GM18508 (cell line): ENCODE measurements around the gene SLC35D2.
"Not testable (repeated sequence)": the region's sequence is repeated elsewhere in the genome, so short reads cannot be mapped to it uniquely, and the experiment has no call there.

Experiments
- ATAC-seq: cut with Tn5 transposase; IDR thresholded peaks from one replicate; pipeline ENCODE4 v1.9.1; 2021; ENCODE audit warnings: moderate number of reproducible peaks; ENCODE audit not compliant: insufficient read depth, unreplicated experiment

Gene SLC35D2

DNA sequence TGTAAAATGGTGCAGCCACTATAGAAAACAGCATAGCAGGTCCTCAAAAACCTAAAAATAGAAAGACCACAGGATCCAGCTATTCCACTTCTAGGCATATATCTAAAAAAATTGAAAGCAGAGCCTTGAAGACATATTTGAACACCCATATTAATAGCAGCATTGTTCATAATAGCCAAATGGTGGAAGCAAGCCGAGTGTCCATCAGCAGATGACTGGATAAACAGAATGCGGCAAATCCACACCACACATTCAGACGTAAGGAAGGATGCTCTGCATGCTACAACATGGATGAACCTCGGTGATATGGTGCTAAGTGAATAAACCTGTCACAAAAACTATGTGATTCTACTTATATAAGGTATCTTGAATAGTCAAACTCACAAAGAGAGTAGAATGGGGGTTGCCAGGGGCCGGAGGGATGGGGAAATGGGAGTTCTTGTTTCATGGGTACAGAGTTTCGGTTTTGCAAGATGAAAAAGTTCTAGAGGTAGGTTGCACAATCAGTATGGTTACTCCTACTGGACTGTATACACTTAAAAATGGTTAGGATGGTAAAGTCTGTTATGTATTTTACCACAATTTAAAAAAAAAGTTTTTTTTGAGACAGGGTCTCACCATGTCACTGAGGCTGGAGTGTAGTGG, 64.5 kb downstream of the SLC35D2 start:
- no peak for ATAC-seq

DNA sequence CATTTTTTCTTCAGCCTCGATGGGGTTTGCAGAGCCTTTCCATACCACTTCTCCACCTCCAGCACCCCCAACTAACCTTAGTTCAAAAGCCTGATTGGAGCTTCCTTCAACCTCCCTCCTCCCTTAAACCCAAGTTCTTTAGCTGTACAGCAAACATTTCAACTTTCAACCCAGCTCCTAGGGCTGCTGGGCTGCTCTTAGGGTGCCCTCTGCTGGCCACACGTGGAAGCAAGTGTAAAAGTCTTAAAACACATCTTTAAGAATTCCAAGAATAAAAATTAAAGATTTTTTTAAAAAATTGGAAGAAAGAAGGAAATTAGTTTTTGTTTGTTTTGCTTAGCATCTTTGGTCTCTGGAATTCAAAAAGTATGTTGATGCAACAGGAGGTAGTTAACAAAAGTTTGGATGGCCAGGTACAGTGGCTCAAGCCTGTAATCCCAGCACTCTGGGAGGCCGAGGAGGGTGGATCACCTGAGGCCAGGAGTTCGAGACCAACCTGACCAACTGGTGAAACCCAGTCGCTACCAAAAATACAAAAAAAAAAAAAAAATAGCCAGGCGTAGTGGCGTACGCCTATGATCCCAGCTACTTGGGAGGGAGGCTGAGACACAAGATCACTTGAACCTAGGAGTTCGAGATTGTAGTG, 66.1 kb downstream of the SLC35D2 start:
- no peak for ATAC-seq

DNA sequence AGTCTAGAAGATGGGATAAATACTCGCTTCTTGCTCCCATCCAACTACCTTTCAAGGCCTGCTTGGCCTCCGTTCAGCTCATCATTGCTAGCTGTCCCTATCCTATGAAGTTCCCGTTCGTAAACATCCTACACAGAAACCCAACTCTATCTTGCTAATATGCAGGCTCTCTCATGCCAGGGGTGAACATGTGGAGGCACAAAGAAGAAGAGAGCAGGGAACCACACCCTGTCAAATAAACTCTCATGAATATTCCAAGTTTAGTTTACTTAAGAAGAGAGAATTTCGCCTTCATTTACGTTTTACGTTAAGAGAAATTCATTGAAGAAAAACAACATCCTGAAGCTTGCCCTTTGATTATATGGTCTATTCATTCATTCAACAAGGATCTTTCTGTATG, 73.7 kb downstream of the SLC35D2 start:
- ATAC-seq, result no peak

DNA sequence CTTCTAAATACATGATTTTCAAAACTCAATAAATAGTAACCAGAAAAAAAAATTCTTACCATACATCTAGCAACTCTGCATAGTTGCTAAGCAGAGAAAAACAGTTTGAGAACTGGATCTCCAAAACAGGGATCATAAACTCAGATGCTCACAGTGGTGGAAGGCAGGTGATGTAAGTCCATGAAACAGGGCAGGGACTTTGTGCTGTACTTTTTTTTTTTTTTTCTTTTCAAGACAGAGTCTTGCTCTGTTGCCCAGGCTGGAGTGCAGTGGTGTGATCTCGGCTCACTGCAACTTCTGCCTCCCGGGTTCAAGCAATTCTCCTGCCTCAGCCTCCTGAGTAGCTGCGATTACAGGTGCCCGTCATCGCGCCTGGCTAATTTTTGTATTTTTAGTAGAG, 76.6 kb downstream of the SLC35D2 start:
- ATAC-seq, result not testable (repeated sequence)

DNA sequence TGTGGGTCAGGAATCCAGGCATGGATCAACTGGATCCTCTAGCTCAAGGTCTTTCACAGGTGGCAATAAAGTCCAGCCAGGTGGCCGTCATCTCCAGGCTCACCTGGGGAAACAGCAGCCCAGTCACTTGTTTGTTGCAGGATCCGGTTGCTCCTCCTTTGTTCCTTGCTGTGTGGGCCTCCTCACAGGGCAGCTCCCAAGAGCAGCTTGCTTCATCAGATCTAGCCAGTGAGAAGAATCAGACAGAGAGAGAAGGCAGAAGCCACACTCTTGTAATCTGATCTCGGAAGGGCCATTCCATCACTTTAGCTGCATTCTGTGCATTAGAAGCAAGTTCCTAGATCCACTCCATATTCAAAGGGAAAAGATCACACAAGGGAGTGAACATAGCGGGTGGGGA, 78.3 kb downstream of the SLC35D2 start:
- ATAC-seq, result no peak

DNA sequence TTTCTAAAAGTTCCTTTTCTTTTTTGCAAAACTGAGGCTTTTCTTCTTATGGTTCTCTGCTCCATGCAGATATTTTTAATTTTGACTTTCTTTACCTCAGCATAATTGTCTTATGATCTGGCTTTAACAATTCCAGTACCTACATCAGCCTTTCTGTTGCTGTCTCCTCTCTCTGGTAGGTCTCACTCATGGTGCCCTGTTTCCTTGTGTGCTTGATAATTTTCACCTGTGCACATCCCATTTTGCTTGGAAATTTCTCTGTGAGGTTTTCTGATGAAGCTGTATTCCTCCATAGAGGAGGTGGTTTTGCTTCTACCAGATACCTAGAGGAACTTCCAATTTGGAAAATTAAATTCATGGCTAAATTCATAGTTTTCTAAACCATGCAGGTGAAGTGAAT, 79.3 kb downstream of the SLC35D2 start:
- no peak for ATAC-seq

DNA sequence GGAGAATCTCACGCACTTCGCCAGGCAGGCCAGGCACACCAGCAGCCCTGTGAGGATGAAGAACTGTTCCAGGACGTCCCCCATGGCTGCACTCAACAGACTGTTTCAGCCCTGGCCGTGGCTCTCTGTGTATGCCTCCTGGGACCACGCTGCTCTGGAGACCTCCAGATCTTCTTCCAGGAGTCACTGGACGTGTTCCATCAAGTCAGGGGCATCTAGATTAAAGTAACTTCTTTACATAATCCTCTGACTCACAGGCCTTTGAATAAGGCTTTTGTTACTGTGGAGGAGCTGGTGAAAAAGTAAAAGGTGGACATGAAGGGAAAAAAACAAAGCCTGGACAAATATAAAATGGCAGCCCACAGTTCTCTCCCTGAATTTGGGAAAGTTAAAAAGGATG, 81.5 kb downstream of the SLC35D2 start, which contains the start of gene HSD17B3:
Gene HSD17B3 (minus strand): TSS at position 156 of the 400 bp plus-strand sequence. CDS start 72 bp downstream, at position 84.
- no peak for ATAC-seq

DNA sequence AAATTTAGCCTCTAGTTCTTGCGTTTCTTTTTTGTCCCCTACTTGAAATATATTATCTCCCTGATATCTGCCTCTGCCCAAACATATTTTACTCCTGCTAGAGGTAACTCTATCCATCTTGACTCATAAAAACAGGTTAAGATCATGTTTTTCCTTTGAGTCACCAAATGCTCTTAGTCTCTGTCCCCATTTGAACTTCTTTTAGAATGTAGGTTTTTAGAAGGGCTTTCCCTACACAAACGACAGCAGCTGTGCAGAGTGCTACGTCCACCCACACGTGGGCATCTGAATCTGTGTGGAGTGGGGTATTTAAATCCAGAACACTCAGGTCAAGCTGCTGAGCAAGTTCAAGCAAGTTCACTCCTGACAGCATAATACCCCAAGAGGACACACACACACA, 83.7 kb downstream of the SLC35D2 start:
- ATAC-seq, result no peak

DNA sequence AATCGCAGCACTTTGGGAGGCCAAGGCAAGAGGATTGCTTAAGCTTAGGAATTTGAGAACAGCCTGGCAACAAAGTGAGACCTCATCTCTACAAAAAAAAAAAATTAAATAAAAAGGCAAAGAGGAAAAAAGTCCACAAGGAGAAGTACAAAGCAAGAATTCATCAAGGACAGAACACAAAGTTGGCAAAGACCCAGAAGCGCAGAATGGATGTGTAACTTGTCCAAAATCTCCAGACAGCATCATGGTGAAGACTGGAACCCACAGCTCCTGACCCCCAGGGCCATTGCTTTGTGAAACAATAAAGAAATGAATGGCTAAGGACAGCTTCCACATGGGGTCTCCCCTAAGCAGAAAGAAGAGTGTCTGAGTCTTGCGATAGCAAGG, 89.4 kb downstream of the SLC35D2 start:
- ATAC-seq, result no peak

DNA sequence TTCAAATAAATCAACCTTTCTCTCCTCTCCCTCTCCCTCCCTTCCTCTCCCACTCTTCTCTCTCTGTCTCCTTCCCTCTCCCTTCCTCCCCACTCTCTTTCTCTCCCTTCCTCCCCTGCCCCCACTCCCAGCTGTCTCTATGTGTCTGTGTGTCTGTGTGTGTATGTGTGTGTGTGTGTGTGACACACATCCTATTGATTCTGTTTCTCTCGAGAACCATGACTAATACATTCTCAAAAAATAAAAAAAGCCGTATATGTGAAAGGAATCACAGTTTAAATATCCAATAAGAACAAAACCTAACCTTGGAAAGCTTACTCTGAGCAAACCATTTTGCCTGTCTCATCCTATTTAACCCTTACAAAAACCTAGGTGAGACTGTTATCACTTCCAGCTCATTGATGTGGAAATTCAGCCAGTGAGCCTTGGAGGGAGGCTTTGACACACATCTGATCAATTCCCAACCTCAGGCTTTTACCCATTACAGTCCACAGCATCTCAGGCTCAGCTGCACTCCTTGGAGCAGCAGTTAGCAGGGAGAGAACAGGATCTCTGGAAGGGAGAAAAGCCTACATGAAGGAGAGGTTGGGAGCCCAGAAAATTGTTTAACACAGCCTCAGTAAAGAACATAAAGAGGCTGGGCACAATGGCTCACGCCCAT, 89.9 kb downstream of the SLC35D2 start:
- ATAC-seq, result no peak

DNA sequence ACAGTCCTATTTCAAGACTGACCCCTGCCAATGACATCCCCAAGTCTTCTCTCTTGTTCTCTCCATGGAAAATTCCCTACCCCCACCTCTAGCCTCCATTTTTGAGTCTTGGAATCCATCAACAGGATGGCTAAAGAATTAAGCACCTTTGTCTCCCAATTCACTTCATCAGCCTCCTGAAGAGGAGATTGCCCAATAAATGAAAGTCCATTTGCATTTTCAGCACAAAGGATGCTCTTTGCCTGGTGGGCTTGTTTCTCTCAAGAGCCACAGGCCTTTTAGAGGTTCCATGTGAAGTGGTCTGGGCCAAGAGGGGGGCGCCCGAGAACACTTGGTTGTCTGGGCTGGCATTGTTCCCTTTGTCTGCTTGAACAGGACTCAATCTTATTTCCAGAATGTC, 94.1 kb downstream of the SLC35D2 start:
- no peak for ATAC-seq

DNA sequence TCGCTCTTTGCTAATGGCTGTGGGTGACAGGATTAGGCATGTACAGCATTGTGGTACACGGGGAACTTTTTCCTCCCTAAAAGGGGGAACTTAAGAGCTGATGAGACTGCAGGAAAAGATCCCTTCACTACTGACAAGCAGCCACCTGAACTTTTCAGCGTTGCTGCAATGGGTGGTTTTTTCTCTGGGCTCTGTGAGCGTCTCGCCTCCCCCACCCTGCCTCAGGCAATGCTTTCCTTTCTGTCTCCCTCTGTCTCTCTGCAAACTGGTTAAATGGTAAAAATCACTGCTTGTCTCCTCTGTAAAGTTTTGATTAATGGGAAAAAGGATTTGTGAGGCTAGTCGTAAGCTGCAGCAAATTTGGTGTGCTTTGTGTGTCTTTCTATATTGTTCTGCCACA, 101.9 kb downstream of the SLC35D2 start:
- ATAC-seq, result no peak

DNA sequence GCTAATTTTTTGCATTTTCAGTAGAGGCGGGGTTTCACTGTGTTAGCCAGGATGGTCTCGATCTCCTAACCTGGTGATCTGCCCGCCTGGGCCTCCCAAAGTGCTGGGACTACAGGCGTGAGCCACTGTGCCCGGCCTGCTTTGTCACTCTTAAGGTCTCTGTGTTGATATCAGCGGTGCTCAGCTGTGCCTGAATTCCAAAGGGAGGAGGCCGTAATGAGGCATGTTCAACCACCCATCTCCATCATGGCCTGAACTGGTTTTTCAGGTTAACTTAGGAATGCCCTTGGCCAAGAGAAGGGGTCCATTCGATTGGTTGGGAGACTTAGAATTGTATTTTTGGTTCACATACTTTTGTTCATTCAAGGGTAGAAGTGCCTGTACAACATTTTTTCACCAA, 103.6 kb downstream of the SLC35D2 start:
- ATAC-seq, result no peak

DNA sequence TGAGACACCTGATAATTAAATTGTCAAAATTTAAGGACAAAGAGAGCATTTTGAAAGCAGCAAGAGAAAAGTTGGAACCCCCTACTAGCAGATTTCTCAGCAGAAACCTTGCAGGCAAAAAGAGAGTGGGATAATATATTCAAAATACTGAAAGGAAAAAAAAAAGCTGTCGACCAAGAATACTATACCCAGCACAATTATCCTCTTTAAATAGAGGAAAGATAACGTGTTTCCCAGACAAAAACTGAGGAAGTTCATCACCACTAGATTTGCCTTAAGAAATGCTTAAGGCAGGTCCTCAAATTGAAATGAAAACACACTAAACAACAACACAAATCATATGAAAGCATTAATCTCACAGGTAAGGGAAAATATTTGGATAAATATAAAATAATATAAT, 108.6 kb downstream of the SLC35D2 start:
- ATAC-seq, result no peak
